HL-60 (cell line): ENCODE data around the gene RAF1.

ENCODE experiments used
- DNase-seq, 2 experiments: peaks; one replicate each; pipeline ENCODE4 v3.0.0-alpha.2; 2010 to 2020; ENCODE audit warnings: low read depth in 1 of 2, low spot score in 1 of 2
- H3K27ac ChIP-seq: fragments of 250-450 bp; sonication (Bioruptor Pico); replicated peaks from 2 replicates; pipeline ENCODE4 v1.5.1; 2020; ENCODE audit warnings: mild to moderate bottlenecking, moderate library complexity
- H3K27me3 ChIP-seq: fragments of 250-450 bp; sonication (Bioruptor Pico); 2 replicates; pipeline ENCODE4 v1.5.1; 2021; ENCODE audit warnings: mild to moderate bottlenecking, moderate library complexity; ENCODE audit not compliant: insufficient read depth, poor library complexity, severe bottlenecking
- H3K4me3 ChIP-seq: replicated peaks from 2 replicates; pipeline ENCODE4 v1.5.1; 2011; ENCODE audit warnings: mild to moderate bottlenecking, control low read depth, low read length; ENCODE audit not compliant: insufficient read depth
- GABPA ChIP-seq: IDR thresholded peaks from 2 replicates; pipeline ENCODE4 v1.6.1; 2012; ENCODE audit warnings: low read depth
- POLR2AphosphoS5 ChIP-seq: IDR thresholded peaks from 2 replicates; pipeline ENCODE4 v1.6.1; 2012; ENCODE audit warnings: low read depth
- SPI1 ChIP-seq: IDR thresholded peaks from 2 replicates; pipeline ENCODE4 v1.6.1; 2012; ENCODE audit warnings: low read depth, mild to moderate bottlenecking, borderline replicate concordance
- TF ChIP-seq, protein P1 (sequence below): IDR thresholded peaks from one replicate; pipeline ENCODE4 v1.5.1; 2011; ENCODE audit warnings: low read length, control low read depth, inconsistent platforms; ENCODE audit not compliant: insufficient read depth
- TF ChIP-seq, protein P2 (sequence below): IDR thresholded peaks from 2 replicates; pipeline ENCODE4 v1.6.1; 2012; ENCODE audit warnings: low read depth; ENCODE audit not compliant: insufficient replicate concordance

Gene RAF1

DNA sequence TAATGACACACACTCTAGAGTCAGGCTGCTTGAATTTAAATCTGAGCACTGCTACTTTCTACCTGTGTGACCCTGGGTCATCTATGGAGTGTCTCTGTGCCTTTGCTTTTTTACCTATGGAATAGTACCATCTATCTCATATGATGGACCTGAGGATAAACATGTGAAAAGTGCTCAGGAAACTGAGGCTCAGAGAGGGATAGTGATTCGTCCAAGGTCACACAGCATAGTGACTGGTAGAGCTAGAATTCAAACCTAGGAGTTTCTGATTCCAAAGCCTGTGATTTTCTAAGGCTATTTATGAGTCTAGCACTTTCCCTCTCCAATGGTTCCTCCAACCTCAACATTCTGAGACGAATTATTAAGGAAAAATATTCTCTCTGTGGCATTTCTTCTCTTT lies 32.0 kb upstream of the RAF1 start:
- DNase-seq: no peak
- no peak overlapping the region for H3K4me3 ChIP-seq
- H3K27me3 ChIP-seq: no peaks in the 10 kb centered on the region
- TF ChIP-seq POLR2AphosphoS5: no peak
- TF ChIP-seq SPI1: no peak
- no peak for TF ChIP-seq GABPA
- H3K27ac ChIP-seq: no peak overlapping the region

DNA sequence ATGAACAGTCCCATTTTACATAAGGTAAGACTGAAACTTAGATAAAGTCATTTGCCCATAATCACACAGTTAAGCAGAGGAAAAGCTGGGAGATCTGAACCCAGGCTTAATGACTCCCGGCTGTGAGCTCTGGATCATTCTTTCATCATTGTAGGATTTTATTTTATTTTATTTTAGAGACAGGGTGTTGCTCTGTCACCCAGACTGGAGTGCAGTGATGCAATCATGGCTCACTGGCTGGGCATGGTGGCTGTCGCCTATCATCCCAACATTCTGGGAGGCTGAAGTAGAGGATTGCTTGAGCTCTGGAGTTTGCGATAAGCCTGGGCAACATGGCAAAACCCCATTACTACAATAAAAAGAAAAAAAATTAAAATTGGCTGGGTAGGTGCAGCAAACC lies 31.2 kb upstream of the RAF1 start:
- Histone ChIP-seq H3K27me3 (no peaks in the 10 kb centered on the region), H3K4me3 (no peak overlapping the region), H3K27ac (no peak overlapping the region)
- TF ChIP-seq, protein P1, sequence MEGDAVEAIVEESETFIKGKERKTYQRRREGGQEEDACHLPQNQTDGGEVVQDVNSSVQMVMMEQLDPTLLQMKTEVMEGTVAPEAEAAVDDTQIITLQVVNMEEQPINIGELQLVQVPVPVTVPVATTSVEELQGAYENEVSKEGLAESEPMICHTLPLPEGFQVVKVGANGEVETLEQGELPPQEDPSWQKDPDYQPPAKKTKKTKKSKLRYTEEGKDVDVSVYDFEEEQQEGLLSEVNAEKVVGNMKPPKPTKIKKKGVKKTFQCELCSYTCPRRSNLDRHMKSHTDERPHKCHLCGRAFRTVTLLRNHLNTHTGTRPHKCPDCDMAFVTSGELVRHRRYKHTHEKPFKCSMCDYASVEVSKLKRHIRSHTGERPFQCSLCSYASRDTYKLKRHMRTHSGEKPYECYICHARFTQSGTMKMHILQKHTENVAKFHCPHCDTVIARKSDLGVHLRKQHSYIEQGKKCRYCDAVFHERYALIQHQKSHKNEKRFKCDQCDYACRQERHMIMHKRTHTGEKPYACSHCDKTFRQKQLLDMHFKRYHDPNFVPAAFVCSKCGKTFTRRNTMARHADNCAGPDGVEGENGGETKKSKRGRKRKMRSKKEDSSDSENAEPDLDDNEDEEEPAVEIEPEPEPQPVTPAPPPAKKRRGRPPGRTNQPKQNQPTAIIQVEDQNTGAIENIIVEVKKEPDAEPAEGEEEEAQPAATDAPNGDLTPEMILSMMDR: no peak
- TF ChIP-seq, protein P2, sequence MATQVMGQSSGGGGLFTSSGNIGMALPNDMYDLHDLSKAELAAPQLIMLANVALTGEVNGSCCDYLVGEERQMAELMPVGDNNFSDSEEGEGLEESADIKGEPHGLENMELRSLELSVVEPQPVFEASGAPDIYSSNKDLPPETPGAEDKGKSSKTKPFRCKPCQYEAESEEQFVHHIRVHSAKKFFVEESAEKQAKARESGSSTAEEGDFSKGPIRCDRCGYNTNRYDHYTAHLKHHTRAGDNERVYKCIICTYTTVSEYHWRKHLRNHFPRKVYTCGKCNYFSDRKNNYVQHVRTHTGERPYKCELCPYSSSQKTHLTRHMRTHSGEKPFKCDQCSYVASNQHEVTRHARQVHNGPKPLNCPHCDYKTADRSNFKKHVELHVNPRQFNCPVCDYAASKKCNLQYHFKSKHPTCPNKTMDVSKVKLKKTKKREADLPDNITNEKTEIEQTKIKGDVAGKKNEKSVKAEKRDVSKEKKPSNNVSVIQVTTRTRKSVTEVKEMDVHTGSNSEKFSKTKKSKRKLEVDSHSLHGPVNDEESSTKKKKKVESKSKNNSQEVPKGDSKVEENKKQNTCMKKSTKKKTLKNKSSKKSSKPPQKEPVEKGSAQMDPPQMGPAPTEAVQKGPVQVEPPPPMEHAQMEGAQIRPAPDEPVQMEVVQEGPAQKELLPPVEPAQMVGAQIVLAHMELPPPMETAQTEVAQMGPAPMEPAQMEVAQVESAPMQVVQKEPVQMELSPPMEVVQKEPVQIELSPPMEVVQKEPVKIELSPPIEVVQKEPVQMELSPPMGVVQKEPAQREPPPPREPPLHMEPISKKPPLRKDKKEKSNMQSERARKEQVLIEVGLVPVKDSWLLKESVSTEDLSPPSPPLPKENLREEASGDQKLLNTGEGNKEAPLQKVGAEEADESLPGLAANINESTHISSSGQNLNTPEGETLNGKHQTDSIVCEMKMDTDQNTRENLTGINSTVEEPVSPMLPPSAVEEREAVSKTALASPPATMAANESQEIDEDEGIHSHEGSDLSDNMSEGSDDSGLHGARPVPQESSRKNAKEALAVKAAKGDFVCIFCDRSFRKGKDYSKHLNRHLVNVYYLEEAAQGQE: no peak
- TF ChIP-seq SPI1 (no peak), POLR2AphosphoS5 (no peak), GABPA (no peak)
- DNase-seq: no peak

DNA sequence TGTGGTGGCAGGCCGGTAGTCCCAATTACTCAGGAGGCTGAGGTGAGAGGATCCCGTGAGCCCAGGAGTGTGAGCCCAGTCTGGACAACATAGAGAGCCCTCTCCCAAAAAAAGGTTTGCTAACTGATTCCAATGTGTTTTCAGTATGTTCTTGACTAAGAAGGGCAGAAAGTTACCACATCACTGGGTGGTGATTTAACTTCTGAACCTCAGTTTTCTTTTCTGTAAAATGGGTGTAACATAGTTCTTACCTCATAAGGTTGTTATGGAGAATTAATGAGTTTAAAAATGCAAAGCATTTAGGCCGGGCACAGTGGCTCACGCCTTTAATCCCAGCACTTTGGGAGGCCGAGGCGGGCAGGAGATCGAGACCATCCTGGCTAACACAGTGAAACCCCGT lies 28.5 kb upstream of the RAF1 start:
- no peak overlapping the region for H3K27ac ChIP-seq
- no peaks in the 10 kb centered on the region for H3K27me3 ChIP-seq
- no peak for DNase-seq
- TF ChIP-seq GABPA (no peak), SPI1 (no peak), POLR2AphosphoS5 (no peak)
- TF ChIP-seq, protein P2: no peak
- TF ChIP-seq, protein P1: no peak
- H3K4me3 ChIP-seq: no peak overlapping the region

DNA sequence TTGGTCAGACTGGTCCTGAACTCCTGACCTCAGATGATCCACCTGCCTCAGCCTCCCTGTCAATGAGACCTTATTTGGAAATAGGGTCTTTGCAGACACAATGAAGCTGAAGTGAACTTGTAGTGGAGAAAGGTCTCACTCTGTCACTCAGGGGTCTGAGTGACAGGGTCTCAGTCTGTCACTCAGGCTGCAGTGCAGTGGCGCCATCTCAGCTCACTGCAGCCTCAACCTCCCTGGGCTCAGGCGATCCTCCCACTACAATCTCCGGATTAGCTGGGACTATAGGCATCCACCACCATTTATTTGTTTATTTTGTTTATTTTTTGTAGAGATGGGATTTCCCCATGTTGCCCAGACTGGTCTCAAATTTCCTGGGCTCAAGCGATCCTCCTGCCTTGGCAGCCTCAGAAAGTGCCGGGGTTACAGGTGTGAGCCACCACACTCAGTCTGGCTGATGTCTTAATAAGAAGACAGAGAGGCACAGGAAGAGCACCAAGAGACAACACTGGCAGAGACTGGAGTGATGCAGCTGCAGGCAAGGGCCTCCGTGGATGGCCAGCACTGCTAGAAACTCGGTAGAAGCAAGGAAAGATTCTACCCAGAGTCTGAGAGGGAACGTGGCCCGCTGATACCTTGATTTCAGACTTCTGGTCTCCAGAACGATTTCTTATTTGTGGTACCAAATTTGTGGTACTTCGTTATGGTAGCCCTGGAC lies 26.2 kb upstream of the RAF1 start:
- Histone ChIP-seq H3K27ac (no peak overlapping the region), H3K4me3 (no peak overlapping the region), H3K27me3 (no peaks in the 10 kb centered on the region)
- no peak for DNase-seq
- no peak for TF ChIP-seq SPI1

DNA sequence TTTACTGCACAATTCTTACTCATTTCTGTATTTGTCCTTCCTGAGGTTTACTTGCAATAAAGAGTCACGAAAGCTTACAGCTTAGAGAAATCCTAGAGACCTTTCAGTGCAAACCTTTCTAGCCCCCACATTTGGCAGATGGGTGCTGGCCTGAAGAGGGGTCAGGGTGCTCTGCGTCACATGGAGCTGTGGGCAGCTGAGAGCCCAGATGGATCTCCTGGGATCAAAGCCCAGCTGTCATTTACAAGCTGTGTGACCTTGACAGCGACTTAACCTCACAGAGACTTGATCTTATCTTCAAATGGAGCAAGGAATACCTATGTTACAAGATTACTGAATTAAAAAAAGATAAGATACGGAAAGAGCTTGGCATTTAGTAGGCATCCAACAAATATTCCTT lies 24.0 kb upstream of the RAF1 start:
- no peak for DNase-seq
- no peak for TF ChIP-seq POLR2AphosphoS5
- TF ChIP-seq, protein P1: no peak
- TF ChIP-seq, protein P2: no peak
- TF ChIP-seq SPI1: no peak
- TF ChIP-seq GABPA: no peak
- H3K27ac ChIP-seq: no peak overlapping the region
- H3K4me3 ChIP-seq: no peak overlapping the region
- no peaks in the 10 kb centered on the region for H3K27me3 ChIP-seq
